ENCODE measurements around the gene SFTA2. TPM values are rescaled to one million over a fixed set of nuclear protein-coding genes. Genes with fewer than 3 reads are reported as not detected.

Gene SFTA2
- total and polyA plus RNA-seq, 2 experiments from 2014 or later = not detected

- DNase-seq = peak; percentile 77
- Histone ChIP-seq H3K27ac (no peak overlapping the region), H3K36me3 (ENCODE audit: low read depth) (0 out of 2 replicates have a peak, but pooled peaks cover 3% of the 10 kb centered on the region), H2AFZ (peak overlapping the region; percentile 47; the same call in 1 of the 2 replicates), H3K9me2 (ENCODE audit: insufficient read depth) (no peaks in the 10 kb centered on the region), H3K4me2 (ENCODE audit: unreplicated experiment) (no peak overlapping the region), H3F3A (ENCODE audit: insufficient read depth) (peaks cover 12% of the 10 kb centered on the region), H3K79me2 (ENCODE audit: insufficient read depth) (no peaks in the 10 kb centered on the region), H3K9ac (peak overlapping the region; percentile 90; the same call in 1 of the 2 replicates), H4K20me1 (ENCODE audit: insufficient read depth) (no peaks in the 10 kb centered on the region), H3K4me1 (ENCODE audit: insufficient read depth) (no peaks in the 10 kb centered on the region), H3K27me3 (replicated peaks; ENCODE audit: insufficient read depth) (no peaks in the 10 kb centered on the region), H3K9me3 (ENCODE audit: low read depth) (no peaks in the 10 kb centered on the region), H3K4me3 (no peak overlapping the region)
- in situ Hi-C loops (cut with MboI) = loop anchor here (10.0 kb wide), 1 partner anchor 159 kb away; no protein-coding TSS in a partner anchor
- WGBS, 2 experiments (ENCODE audit: low coverage in 1 of 2, low lambda C conversion rate in 2 of 2, missing lambda C conversion rate in 2 of 2) = 41 to 47% methylated on average over 5 of the region's 5 CpGs
- no peak for TF ChIP-seq EZH2phosphoT487 (IDR thresholded peaks at IDR 0.05; ENCODE audit: insufficient read depth, low read depth)
- no peak for TF ChIP-seq EZH2 (IDR thresholded peaks at IDR 0.05; ENCODE audit: insufficient read depth, poor library complexity, severe bottlenecking)
Measured at GRCh38 chr6:30915591-30915946, 16.4 kb downstream of the SFTA2 start.

- WGBS, 2 experiments (ENCODE audit: low coverage in 1 of 2, low lambda C conversion rate in 2 of 2, missing lambda C conversion rate in 2 of 2) = 34 to 35% methylated on average over 17 of the region's 17 CpGs
- DNase-seq = peak; percentile 31
- Histone ChIP-seq H2AFZ (peak overlapping the region; percentile 84), H3K27ac (peak overlapping the region; percentile 72), H3F3A (ENCODE audit: insufficient read depth) (peaks cover 12% of the 10 kb centered on the region), H3K79me2 (ENCODE audit: insufficient read depth) (no peaks in the 10 kb centered on the region), H3K9me2 (ENCODE audit: insufficient read depth) (no peaks in the 10 kb centered on the region), H3K9me3 (ENCODE audit: low read depth) (no peaks in the 10 kb centered on the region), H3K27me3 (replicated peaks; ENCODE audit: insufficient read depth) (no peaks in the 10 kb centered on the region), H4K20me1 (ENCODE audit: insufficient read depth) (no peaks in the 10 kb centered on the region), H3K9ac (peak overlapping the region; percentile 90), H3K4me2 (ENCODE audit: unreplicated experiment) (peak overlapping the region; percentile 77), H3K4me3 (peak overlapping the region; percentile 74), H3K4me1 (ENCODE audit: insufficient read depth) (no peaks in the 10 kb centered on the region), H3K36me3 (ENCODE audit: low read depth) (0 out of 2 replicates have a peak, but pooled peaks cover 3% of the 10 kb centered on the region)
- in situ Hi-C loops (cut with MboI) = loop anchor here (10.0 kb wide), 1 partner anchor 160 kb away; no protein-coding TSS in a partner anchor
- TF ChIP-seq EZH2phosphoT487 (IDR thresholded peaks at IDR 0.05; ENCODE audit: insufficient read depth, low read depth) (no peak), EZH2 (IDR thresholded peaks at IDR 0.05; ENCODE audit: insufficient read depth, poor library complexity, severe bottlenecking) (no peak)
Measured at GRCh38 chr6:30914854-30915590, 16.9 kb downstream of the SFTA2 start.

- TF ChIP-seq EZH2 (IDR thresholded peaks at IDR 0.05; ENCODE audit: insufficient read depth, poor library complexity, severe bottlenecking) (no peak), EZH2phosphoT487 (IDR thresholded peaks at IDR 0.05; ENCODE audit: insufficient read depth, low read depth) (no peak)
Measured at GRCh38 chr6:30914076-30914853, 17.7 kb downstream of the SFTA2 start, which contains the start of gene VARS2. Gene VARS2 (plus strand): TSS chr6:30914238. CDS start chr6:30914837, 599 bp downstream.

GRCh38 chr6:30913721-30914075 is 18.3 kb downstream of the SFTA2 start:
- Histone ChIP-seq H3K4me2 (ENCODE audit: unreplicated experiment) (peak overlapping the region; percentile 77), H3K4me1 (ENCODE audit: insufficient read depth) (peaks cover 7% of the 10 kb centered on the region; the same call in 1 of the 2 replicates), H3K9ac (peak overlapping the region; percentile 90), H3K36me3 (ENCODE audit: low read depth) (0 out of 2 replicates have a peak, but pooled peaks cover 3% of the 10 kb centered on the region), H4K20me1 (ENCODE audit: insufficient read depth) (no peaks in the 10 kb centered on the region), H3K27ac (peak overlapping the region; percentile 72), H3K9me2 (ENCODE audit: insufficient read depth) (no peaks in the 10 kb centered on the region), H3K79me2 (ENCODE audit: insufficient read depth) (peaks cover 13% of the 10 kb centered on the region), H3K9me3 (ENCODE audit: low read depth) (no peaks in the 10 kb centered on the region), H3F3A (ENCODE audit: insufficient read depth) (peaks cover 12% of the 10 kb centered on the region), H3K4me3 (peak overlapping the region; percentile 74), H3K27me3 (replicated peaks; ENCODE audit: insufficient read depth) (no peaks in the 10 kb centered on the region), H2AFZ (peak overlapping the region; percentile 84)
- WGBS, 2 experiments (ENCODE audit: low coverage in 1 of 2, low lambda C conversion rate in 2 of 2, missing lambda C conversion rate in 2 of 2) = 5 to 11% methylated on average over 19 to 31 of the region's 31 CpGs
- in situ Hi-C loops (cut with MboI) = loop anchor here (10.0 kb wide), 1 partner anchor 161 kb away; no protein-coding TSS in a partner anchor
- TF ChIP-seq EZH2phosphoT487 (IDR thresholded peaks at IDR 0.05; ENCODE audit: insufficient read depth, low read depth) (no peak), EZH2 (IDR thresholded peaks at IDR 0.05; ENCODE audit: insufficient read depth, poor library complexity, severe bottlenecking) (no peak)
- no peak for DNase-seq

More at GRCh38 chr6:30914076-30914853, 17.7 kb downstream of the SFTA2 start, which contains the start of gene VARS2:
- H3K36me3 ChIP-seq (ENCODE audit: low read depth) = 0 out of 2 replicates have a peak, but pooled peaks cover 3% of the 10 kb centered on the region
- H4K20me1 ChIP-seq (ENCODE audit: insufficient read depth) = no peaks in the 10 kb centered on the region
- peak within 1 kb of the TSS; percentile 77 for H3K4me2 ChIP-seq (ENCODE audit: unreplicated experiment)
- peak; percentile 93 for DNase-seq
- WGBS, 2 experiments (ENCODE audit: low coverage in 1 of 2, low lambda C conversion rate in 2 of 2, missing lambda C conversion rate in 2 of 2) = 1 to 2% methylated on average over 29 to 52 of the region's 52 CpGs
- H2AFZ ChIP-seq = peak within 1 kb of the TSS; percentile 84
- peak within 1 kb of the TSS; percentile 72 for H3K27ac ChIP-seq
- H3K79me2 ChIP-seq (ENCODE audit: insufficient read depth) = peaks cover 8% of the 10 kb centered on the region
- in situ Hi-C loops (cut with MboI) = loop anchor here (10.0 kb wide), 1 partner anchor 161 kb away; no protein-coding TSS in a partner anchor
- H3K4me3 ChIP-seq = peak within 1 kb of the TSS; percentile 74
- no peaks in the 10 kb centered on the region for H3K27me3 ChIP-seq (replicated peaks; ENCODE audit: insufficient read depth)
- peak within 1 kb of the TSS; percentile 90 for H3K9ac ChIP-seq
- peaks cover 12% of the 10 kb centered on the region for H3F3A ChIP-seq (ENCODE audit: insufficient read depth)
- H3K4me1 ChIP-seq (ENCODE audit: insufficient read depth) = peaks cover 2% of the 10 kb centered on the region; the same call in 1 of the 2 replicates
- no peaks in the 10 kb centered on the region for H3K9me2 ChIP-seq (ENCODE audit: insufficient read depth)
- H3K9me3 ChIP-seq (ENCODE audit: low read depth) = no peaks in the 10 kb centered on the region

Measured in GM23248 (cell line).